NCI-H2227 treated with DMSO at 0.1 percent for 48 hours (cell line): ENCODE data around the gene ANK3.

Experiments
- DNase-seq: peaks from one replicate; lab custom pipeline; 2025; lab: John Stamatoyannopoulos, UW

The ANK3 gene

GRCh38 chr10:59977486-59977885 lies 412.2 kb downstream of the ANK3 start:
- DNase-seq: no peak

GRCh38 chr10:59976909-59977308 lies 412.8 kb downstream of the ANK3 start:
- no peak for DNase-seq
